HUES64 (cell line): ENCODE data around the gene HNRNPA1.

ENCODE experiments used
- H3K27ac ChIP-seq: 2 replicates; pipeline ENCODE4 v1.7.0; 2013; ENCODE audit warnings: low read depth, low read length, inconsistent platforms
- H3K27me3 ChIP-seq: 2 replicates; pipeline ENCODE4 v1.6.1; 2013; ENCODE audit warnings: mild to moderate bottlenecking, low read length; ENCODE audit not compliant: insufficient read depth
- H3K36me3 ChIP-seq: 2 replicates; pipeline ENCODE4 v1.6.1; 2013; ENCODE audit warnings: mild to moderate bottlenecking, low read length; ENCODE audit not compliant: insufficient read depth
- H3K4me1 ChIP-seq: 2 replicates; pipeline ENCODE4 v1.6.1; 2013; ENCODE audit warnings: mild to moderate bottlenecking, low read length, moderate library complexity; ENCODE audit not compliant: insufficient read depth
- H3K4me3 ChIP-seq: 2 replicates; pipeline ENCODE4 v1.5.1; 2013; ENCODE audit warnings: mild to moderate bottlenecking, low read length, moderate library complexity
- H3K9ac ChIP-seq: 2 replicates; pipeline ENCODE4 v1.6.1; 2013; ENCODE audit warnings: mild to moderate bottlenecking, low read depth, low read length
- H3K9me3 ChIP-seq: 2 replicates; pipeline ENCODE4 v1.6.1; 2013; ENCODE audit warnings: low read depth, low read length; ENCODE audit not compliant: insufficient read depth
- WGBS: fragments of 150-250, 120-280 bp; methylation state at CpG from one replicate; pipeline ENCODE4 v1.1.7; 2013; ENCODE audit warnings: missing lambda C conversion rate; 5-methylcytosine and 5-hydroxymethylcytosine counted together

Gene HNRNPA1

GRCh38 chr12:54328595-54329337 lies 48.2 kb downstream of the HNRNPA1 start:
- H3K27ac ChIP-seq: peak overlapping the region; percentile 9; the same call in 1 of the 2 replicates
- WGBS: 56% methylated on average over 5 of the region's 6 CpGs

GRCh38 chr12:54329759-54330158 lies 49.2 kb downstream of the HNRNPA1 start:
- 79% methylated on average over 5 of the region's 5 CpGs for WGBS
- Histone ChIP-seq H3K27ac (no peak overlapping the region), H3K36me3 (0 out of 2 replicates have a peak, but pooled peaks cover 2% of the 10 kb centered on the region), H3K4me1 (peaks cover 15% of the 10 kb centered on the region), H3K4me3 (no peak overlapping the region), H3K9ac (no peak overlapping the region), H3K9me3 (no peaks in the 10 kb centered on the region), H3K27me3 (no peaks in the 10 kb centered on the region)

More at GRCh38 chr12:54328595-54329337, 48.2 kb downstream of the HNRNPA1 start:
- Histone ChIP-seq H3K9ac (no peak overlapping the region), H3K4me3 (no peak overlapping the region), H3K4me1 (peaks cover 19% of the 10 kb centered on the region), H3K9me3 (no peaks in the 10 kb centered on the region), H3K27me3 (no peaks in the 10 kb centered on the region), H3K36me3 (0 out of 2 replicates have a peak, but pooled peaks cover 2% of the 10 kb centered on the region)

GRCh38 chr12:54330442-54330841 lies 49.9 kb downstream of the HNRNPA1 start:
- Histone ChIP-seq H3K27me3 (no peaks in the 10 kb centered on the region), H3K27ac (no peak overlapping the region), H3K4me1 (peaks cover 15% of the 10 kb centered on the region), H3K9me3 (no peaks in the 10 kb centered on the region), H3K9ac (no peak overlapping the region), H3K36me3 (0 out of 2 replicates have a peak, but pooled peaks cover 2% of the 10 kb centered on the region), H3K4me3 (no peak overlapping the region)
- 83% methylated on average over 1 of the region's 3 CpGs for WGBS

- Histone ChIP-seq H3K4me1 (peaks cover 15% of the 10 kb centered on the region), H3K27me3 (no peaks in the 10 kb centered on the region), H3K9me3 (no peaks in the 10 kb centered on the region), H3K36me3 (0 out of 2 replicates have a peak, but pooled peaks cover 2% of the 10 kb centered on the region), H3K4me3 (no peak overlapping the region), H3K27ac (no peak overlapping the region), H3K9ac (no peak overlapping the region)
- WGBS: 95% methylated on average over 5 of the region's 5 CpGs
Measured at GRCh38 chr12:54331461-54331860, 50.9 kb downstream of the HNRNPA1 start.

- 95% methylated on average over 4 of the region's 4 CpGs for WGBS
- Histone ChIP-seq H3K36me3 (0 out of 2 replicates have a peak, but pooled peaks cover 2% of the 10 kb centered on the region), H3K9ac (no peak overlapping the region), H3K4me1 (peaks cover 19% of the 10 kb centered on the region), H3K27ac (no peak overlapping the region), H3K27me3 (no peaks in the 10 kb centered on the region), H3K9me3 (no peaks in the 10 kb centered on the region), H3K4me3 (no peak overlapping the region)
Measured at GRCh38 chr12:54333420-54334034, 53.0 kb downstream of the HNRNPA1 start.
